Stimulated activated CD4-positive, alpha-beta T cell treated with anti-CD3 and anti-CD28 coated beads, TNF-alpha, amount 100 ng/mL, for 48 hours (primary cell): ENCODE data around the gene DHX57.

Experiments
- DNase-seq, 3 donors: peaks; one replicate each; pipeline ENCODE4 v3.0.0-alpha.2; 2020; ENCODE audit warnings: low read depth in 3 of 3

The DHX57 gene

DNA sequence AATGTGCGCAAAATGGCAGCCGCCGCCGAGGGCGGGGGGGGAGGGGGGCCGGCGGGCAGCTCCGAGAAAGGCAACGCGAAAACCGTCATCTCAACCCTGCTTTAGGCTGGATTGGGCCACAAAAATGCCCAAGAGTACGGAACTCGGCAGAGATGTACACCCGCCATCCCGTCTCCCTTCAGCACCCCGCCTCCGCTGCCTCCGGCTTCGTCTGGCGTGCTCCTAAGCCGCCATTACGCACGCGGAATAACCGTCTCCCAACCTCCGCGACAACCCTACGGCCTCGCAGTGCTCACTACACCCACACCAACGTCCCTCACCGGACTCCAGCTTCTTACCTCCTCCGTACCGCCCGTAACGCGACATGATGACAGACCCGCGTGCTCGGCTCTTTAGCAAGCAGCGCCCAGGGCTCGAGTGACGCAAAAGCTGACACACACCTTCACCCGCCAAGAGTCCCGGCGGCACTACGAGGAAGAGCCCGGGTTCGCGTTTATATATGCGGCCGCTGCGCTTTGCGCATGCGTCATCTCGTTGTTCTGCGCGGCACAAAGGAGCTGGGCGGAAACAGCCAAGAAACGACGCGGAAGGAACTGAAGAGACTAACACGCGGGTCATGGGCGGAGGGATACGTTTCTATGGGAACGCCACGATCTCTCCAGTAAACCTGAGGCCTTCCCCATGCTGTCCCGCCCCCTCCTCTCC is 124.7 kb downstream of the DHX57 start, which contains the start of gene SRSF7:
TSS of gene SRSF7 (minus strand) at position 471 of the 705 bp plus-strand sequence. CDS start at position 366, 105 bp downstream.
- peak; percentile 94 to 96 (median 94) for DNase-seq

DNA sequence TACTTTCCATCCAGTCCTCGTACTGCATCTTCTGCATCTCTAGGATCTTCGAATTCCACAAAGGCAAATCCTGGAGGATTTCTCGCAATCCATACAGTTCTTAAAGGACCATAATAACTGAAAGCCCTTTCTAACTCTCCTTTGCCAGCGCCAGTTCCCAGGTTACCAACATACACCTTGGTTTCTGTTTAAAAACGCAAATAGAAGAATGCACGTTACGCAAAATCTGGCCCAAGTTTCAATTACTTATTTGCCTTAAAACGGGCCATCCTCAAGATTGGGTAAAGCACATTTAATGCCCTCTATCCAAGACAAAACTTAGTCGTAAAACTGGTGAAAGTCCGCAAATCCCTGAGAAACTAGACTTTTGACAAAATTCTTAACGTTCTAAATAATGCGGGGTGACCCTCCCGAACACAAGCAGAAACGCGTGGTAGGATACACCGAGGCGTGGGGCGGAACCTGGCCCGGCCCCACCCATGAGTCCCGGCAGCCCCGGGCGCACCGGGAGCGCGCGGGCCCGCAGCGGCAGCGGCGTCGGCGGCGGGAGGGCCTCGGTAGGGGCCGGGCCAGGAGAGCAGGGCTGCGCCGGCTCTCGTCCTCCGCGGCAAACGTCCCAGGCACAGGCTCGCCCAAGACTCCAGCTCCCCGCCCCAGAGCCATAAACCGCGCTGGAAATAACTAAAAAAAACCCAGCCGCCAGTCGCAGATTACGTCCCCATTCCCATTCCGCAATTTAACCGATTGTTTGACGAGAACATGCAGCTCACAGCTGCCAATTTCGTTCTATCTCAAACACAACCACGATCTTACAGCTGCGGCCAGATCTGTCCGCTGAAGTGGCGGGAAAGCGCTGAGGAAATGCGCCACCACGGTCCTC is 125.5 kb downstream of the DHX57 start:
- DNase-seq: peak; percentile 15 to 44 (median 21)

GRCh38 chr2:38748943-38749804 is 126.6 kb downstream of the DHX57 start:
- no peak for DNase-seq

DNA sequence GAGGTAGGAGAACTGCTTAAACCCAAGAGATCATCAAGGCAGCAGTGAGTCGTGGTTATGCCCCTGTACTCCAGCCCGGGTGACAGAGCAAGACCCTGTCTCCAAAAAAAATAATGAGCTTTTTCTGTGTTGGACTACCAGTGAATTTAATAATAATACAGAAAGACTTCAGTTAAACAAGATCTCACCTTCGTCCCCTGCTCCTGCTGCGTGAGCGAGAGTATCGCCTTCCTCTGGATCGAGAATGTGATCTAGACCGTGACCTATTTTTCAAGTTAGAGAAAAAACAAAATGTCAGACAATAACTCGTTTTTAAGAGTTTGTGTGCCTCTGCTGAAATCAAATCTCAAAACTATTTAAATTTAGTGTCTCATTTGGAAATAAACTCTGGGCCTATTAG is 127.3 kb downstream of the DHX57 start:
- DNase-seq: no peak

DNA sequence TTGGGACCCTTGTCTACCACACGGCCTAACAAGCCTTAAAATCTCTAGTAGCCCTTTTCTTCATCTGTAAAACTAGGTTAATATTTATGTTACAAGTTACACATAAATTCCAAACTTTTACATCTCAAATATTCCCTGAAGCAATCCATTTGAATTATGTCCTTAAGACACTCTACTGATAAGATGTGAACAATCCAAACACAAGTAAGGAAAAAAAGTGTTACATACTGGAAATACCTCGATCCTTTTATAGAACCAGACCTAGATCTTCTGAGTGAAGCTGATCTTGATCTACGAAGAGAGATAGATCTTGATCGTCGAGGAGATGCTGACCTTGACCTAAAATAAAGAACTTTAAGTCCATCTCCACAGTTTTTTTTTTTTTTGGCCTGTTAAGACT is 127.9 kb downstream of the DHX57 start:
- no peak for DNase-seq
